GM23338 (cell line): ENCODE measurements around the gene OPRD1. TPM values are rescaled to one million over a fixed set of nuclear protein-coding genes. Genes with fewer than 3 reads are reported as not detected.

Experiments used
- ATAC-seq: fragments of 200-7000 bp; cut with Tn5 transposase; 3 replicates; pipeline ENCODE4 v1.9.1; 2020
- DNase-seq: peaks from one replicate; pipeline ENCODE4 v3.0.0-alpha.2; 2015; ENCODE audit warnings: low spot score
- H2AFZ ChIP-seq: fragments of 200-600 bp; sonication (generic); 2 replicates; pipeline ENCODE4 v1.8.0; 2016; ENCODE audit warnings: antibody characterized with exemption, mild to moderate bottlenecking, moderate library complexity
- H3F3A ChIP-seq: fragments of 200-600 bp; sonication (generic); replicated peaks from 2 replicates; pipeline ENCODE4 v1.8.0; 2017; ENCODE audit warnings: antibody characterized with exemption, mixed run types, low read depth
- H3K27ac ChIP-seq: fragments of 200-600 bp; sonication (generic); 2 replicates; pipeline ENCODE4 v1.6.1; 2016; ENCODE audit warnings: low read depth
- H3K27me3 ChIP-seq: fragments of 200-600 bp; sonication (generic); 2 replicates; pipeline ENCODE4 v1.8.0; 2016; ENCODE audit warnings: mild to moderate bottlenecking, mixed run types, moderate library complexity; ENCODE audit not compliant: insufficient read depth
- H3K36me3 ChIP-seq: fragments of 200-600 bp; sonication (generic); 2 replicates; pipeline ENCODE4 v1.8.0; 2016; ENCODE audit warnings: mild to moderate bottlenecking; ENCODE audit not compliant: insufficient read depth
- H3K4me1 ChIP-seq: fragments of 200-600 bp; sonication (generic); 2 replicates; pipeline ENCODE4 v1.8.0; 2016; ENCODE audit warnings: mild to moderate bottlenecking, moderate library complexity; ENCODE audit not compliant: insufficient read depth
- H3K4me2 ChIP-seq: fragments of 200-600 bp; sonication (generic); 2 replicates; pipeline ENCODE4 v1.7.1; 2017; ENCODE audit warnings: mixed run types
- H3K4me3 ChIP-seq: fragments of 200-600 bp; sonication (generic); 2 replicates; pipeline ENCODE4 v1.6.1; 2016; ENCODE audit warnings: mixed run types
- H3K79me2 ChIP-seq: fragments of 200-600 bp; sonication (generic); replicated peaks from 2 replicates; pipeline ENCODE4 v1.8.0; 2017; ENCODE audit warnings: mild to moderate bottlenecking; ENCODE audit not compliant: insufficient read depth
- H3K9me2 ChIP-seq: fragments of 200-600 bp; sonication (generic); 2 replicates; pipeline ENCODE4 v1.8.0; 2017; ENCODE audit not compliant: insufficient read depth
- H4K20me1 ChIP-seq: fragments of 200-600 bp; sonication (generic); replicated peaks from 2 replicates; pipeline ENCODE4 v1.8.0; 2017; ENCODE audit warnings: mild to moderate bottlenecking; ENCODE audit not compliant: insufficient read depth
- H3K27ac Mint-ChIP-seq: 2 replicates; pipeline ENCODE4 v1.8.0; 2020; ENCODE audit warnings: inconsistent platforms, mild to moderate bottlenecking, moderate library complexity, mixed read lengths
- H3K27me3 Mint-ChIP-seq: 3 replicates; pipeline ENCODE4 v1.8.0; 2022; ENCODE audit warnings: low read depth, mild to moderate bottlenecking, moderate library complexity, mixed read lengths, inconsistent platforms; ENCODE audit not compliant: insufficient read depth, poor library complexity
- H3K36me3 Mint-ChIP-seq: 3 replicates; pipeline ENCODE4 v1.8.0; 2021; ENCODE audit warnings: low read depth, mild to moderate bottlenecking, inconsistent platforms, moderate library complexity, mixed read lengths
- H3K4me1 Mint-ChIP-seq: 3 replicates; pipeline ENCODE4 v1.8.0; 2020; ENCODE audit warnings: mild to moderate bottlenecking, inconsistent platforms, mixed read lengths
- H3K4me3 Mint-ChIP-seq: 3 replicates; pipeline ENCODE4 v1.8.0; 2021; ENCODE audit warnings: moderate library complexity, mild to moderate bottlenecking, inconsistent platforms, mixed read lengths
- H3K9me3 Mint-ChIP-seq: 3 replicates; pipeline ENCODE4 v1.8.0; 2020; ENCODE audit warnings: moderate library complexity, mild to moderate bottlenecking, inconsistent platforms, mixed read lengths
- CREB1 ChIP-seq: fragments of 250-450 bp; sonication (Bioruptor Pico); IDR thresholded peaks from 2 replicates; pipeline ENCODE4 v1.5.0; 2020; ENCODE audit warnings: low read depth, mild to moderate bottlenecking, moderate library complexity
- EZH2 ChIP-seq: fragments of 200-600 bp; sonication (generic); IDR thresholded peaks from one replicate; pipeline ENCODE4 v1.8.0; 2017; ENCODE audit warnings: antibody characterized with exemption, mild to moderate bottlenecking, low read depth; ENCODE audit not compliant: unreplicated experiment
- EZH2phosphoT487 ChIP-seq: fragments of 200-600 bp; sonication (generic); IDR thresholded peaks from one replicate; pipeline ENCODE4 v1.8.1; 2018; ENCODE audit warnings: antibody characterized with exemption; ENCODE audit not compliant: unreplicated experiment
- NANOG ChIP-seq: IDR thresholded peaks from 2 replicates; pipeline ENCODE4 v1.6.1; 2016; ENCODE audit warnings: antibody characterized with exemption, borderline replicate concordance
- POLR2AphosphoS5 ChIP-seq: IDR thresholded peaks from 2 replicates; pipeline ENCODE4 v1.6.1; 2016; ENCODE audit warnings: antibody characterized with exemption, low read depth
- STAT1 ChIP-seq: IDR thresholded peaks from one replicate; pipeline ENCODE4 v1.6.1; 2016; ENCODE audit warnings: antibody characterized with exemption; ENCODE audit not compliant: unreplicated experiment
- ZNF114 ChIP-seq: fragments of 250-450 bp; sonication (Bioruptor Pico); IDR thresholded peaks from 2 replicates; pipeline ENCODE4 v1.5.0; 2020; ENCODE audit warnings: mild to moderate bottlenecking, moderate library complexity
- polyA plus RNA-seq: library from polyadenylated mRNA; unstranded; fragments of >200 nt; fragmentation: Nextera tagmentation; extraction: Ambion mirVana; gene quantifications from 2 replicates; pipeline ENCODE4 v1.2.1, GENCODE V29; 2016
- total RNA-seq: library from RNA; depleted of rRNA; stranded (reverse); fragments of >200 nt; shearing (Covaris generic); gene quantifications from 2 replicates; pipeline ENCODE4 v1.2.3, GENCODE V29; 2014
- TF ChIP-seq, protein P1 (sequence below): fragments of 250-450 bp; sonication (Bioruptor Pico); IDR thresholded peaks from 2 replicates; pipeline ENCODE4 v1.5.0; 2020; ENCODE audit warnings: mild to moderate bottlenecking, moderate library complexity
- TF ChIP-seq, protein P2 (sequence below): IDR thresholded peaks from one replicate; pipeline ENCODE4 v1.6.1; 2018; ENCODE audit warnings: antibody characterized with exemption; ENCODE audit not compliant: unreplicated experiment
- TF ChIP-seq, protein P3 (sequence below): IDR thresholded peaks from 2 replicates; pipeline ENCODE4 v1.6.1; 2016; ENCODE audit warnings: antibody characterized with exemption

OPRD1 gene
- total and polyA plus RNA-seq, 2 experiments from 2014 or later = 0.55 to 2.3 TPM

DNA sequence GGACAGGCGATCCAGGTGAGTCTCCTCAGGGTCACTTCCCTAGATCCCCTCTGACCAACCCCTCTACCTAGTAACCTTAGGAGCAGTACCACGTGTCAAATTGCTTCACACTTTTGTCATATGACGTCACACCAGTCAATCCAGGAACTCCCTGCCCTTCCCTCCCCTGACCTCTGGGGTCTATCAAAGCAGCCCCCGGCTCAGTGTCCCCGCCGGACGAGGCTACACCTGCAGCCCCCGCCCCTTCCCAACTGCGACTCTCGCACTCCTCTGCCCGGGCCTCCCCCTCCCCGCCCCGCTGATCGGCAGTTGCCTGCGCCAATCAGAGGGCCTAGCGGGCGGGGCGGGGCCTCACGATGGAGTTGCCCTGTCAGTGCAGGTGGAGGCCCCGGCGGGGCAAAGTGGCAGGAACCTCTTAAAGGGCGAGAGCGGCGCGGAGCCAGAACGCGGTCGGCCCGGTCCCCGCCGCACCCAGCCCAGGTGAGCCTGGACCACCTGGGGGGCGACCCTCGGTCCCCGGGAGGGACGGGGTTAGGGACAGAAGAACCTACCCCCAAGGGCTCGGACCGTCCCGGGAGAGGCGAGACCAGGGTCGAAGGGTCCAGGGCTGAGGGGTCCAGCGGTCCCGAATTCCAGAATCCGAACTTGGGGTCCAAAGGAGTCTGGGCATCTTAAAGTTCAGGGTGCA, 74.9 kb downstream of the OPRD1 start:
- no peaks in the 10 kb centered on the region for H4K20me1 ChIP-seq
- Mint-ChIP-seq H3K36me3 (no peaks in the 10 kb centered on the region), H3K4me1 (peaks cover 44% of the 10 kb centered on the region), H3K4me3 (peak overlapping the region; percentile 79), H3K9me3 (no peaks in the 10 kb centered on the region; the same call in 2 of the 3 replicates), H3K27me3 (peaks cover 38% of the 10 kb centered on the region), H3K27ac (no peak overlapping the region)
- peak; percentile 62 for ATAC-seq
- no peaks in the 10 kb centered on the region for H3K79me2 ChIP-seq
- H3K9me2 ChIP-seq = no peaks in the 10 kb centered on the region
- H3K36me3 ChIP-seq = no peaks in the 10 kb centered on the region
- H3K4me1 ChIP-seq = peaks cover 34% of the 10 kb centered on the region
- peak; percentile 20; the same call in 1 of the 2 replicates for TF ChIP-seq POLR2AphosphoS5
- peak; percentile 95 for TF ChIP-seq CREB1 (CRISPR knock-in tag)
- TF ChIP-seq, protein P1, sequence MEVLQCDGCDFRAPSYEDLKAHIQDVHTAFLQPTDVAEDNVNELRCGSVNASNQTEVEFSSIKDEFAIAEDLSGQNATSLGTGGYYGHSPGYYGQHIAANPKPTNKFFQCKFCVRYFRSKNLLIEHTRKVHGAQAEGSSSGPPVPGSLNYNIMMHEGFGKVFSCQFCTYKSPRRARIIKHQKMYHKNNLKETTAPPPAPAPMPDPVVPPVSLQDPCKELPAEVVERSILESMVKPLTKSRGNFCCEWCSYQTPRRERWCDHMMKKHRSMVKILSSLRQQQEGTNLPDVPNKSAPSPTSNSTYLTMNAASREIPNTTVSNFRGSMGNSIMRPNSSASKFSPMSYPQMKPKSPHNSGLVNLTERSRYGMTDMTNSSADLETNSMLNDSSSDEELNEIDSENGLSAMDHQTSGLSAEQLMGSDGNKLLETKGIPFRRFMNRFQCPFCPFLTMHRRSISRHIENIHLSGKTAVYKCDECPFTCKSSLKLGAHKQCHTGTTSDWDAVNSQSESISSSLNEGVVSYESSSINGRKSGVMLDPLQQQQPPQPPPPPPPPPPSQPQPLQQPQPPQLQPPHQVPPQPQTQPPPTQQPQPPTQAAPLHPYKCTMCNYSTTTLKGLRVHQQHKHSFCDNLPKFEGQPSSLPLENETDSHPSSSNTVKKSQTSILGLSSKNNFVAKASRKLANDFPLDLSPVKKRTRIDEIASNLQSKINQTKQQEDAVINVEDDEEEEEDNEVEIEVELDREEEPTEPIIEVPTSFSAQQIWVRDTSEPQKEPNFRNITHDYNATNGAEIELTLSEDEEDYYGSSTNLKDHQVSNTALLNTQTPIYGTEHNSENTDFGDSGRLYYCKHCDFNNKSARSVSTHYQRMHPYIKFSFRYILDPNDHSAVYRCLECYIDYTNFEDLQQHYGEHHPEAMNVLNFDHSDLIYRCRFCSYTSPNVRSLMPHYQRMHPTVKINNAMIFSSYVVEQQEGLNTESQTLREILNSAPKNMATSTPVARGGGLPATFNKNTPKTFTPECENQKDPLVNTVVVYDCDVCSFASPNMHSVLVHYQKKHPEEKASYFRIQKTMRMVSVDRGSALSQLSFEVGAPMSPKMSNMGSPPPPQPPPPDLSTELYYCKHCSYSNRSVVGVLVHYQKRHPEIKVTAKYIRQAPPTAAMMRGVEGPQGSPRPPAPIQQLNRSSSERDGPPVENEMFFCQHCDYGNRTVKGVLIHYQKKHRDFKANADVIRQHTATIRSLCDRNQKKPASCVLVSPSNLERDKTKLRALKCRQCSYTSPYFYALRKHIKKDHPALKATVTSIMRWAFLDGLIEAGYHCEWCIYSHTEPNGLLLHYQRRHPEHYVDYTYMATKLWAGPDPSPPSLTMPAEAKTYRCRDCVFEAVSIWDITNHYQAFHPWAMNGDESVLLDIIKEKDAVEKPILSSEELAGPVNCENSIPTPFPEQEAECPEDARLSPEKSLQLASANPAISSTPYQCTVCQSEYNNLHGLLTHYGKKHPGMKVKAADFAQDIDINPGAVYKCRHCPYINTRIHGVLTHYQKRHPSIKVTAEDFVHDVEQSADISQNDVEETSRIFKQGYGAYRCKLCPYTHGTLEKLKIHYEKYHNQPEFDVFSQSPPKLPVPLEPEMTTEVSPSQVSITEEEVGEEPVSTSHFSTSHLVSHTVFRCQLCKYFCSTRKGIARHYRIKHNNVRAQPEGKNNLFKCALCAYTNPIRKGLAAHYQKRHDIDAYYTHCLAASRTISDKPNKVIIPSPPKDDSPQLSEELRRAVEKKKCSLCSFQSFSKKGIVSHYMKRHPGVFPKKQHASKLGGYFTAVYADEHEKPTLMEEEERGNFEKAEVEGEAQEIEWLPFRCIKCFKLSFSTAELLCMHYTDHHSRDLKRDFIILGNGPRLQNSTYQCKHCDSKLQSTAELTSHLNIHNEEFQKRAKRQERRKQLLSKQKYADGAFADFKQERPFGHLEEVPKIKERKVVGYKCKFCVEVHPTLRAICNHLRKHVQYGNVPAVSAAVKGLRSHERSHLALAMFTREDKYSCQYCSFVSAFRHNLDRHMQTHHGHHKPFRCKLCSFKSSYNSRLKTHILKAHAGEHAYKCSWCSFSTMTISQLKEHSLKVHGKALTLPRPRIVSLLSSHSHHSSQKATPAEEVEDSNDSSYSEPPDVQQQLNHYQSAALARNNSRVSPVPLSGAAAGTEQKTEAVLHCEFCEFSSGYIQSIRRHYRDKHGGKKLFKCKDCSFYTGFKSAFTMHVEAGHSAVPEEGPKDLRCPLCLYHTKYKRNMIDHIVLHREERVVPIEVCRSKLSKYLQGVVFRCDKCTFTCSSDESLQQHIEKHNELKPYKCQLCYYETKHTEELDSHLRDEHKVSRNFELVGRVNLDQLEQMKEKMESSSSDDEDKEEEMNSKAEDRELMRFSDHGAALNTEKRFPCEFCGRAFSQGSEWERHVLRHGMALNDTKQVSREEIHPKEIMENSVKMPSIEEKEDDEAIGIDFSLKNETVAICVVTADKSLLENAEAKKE (CRISPR knock-in tag) = no peak
- TF ChIP-seq EZH2 = no peak
- peak overlapping the region; percentile 81 for H3K4me2 ChIP-seq
- DNase-seq = peak; percentile 96
- H3K27me3 ChIP-seq = peaks cover 16% of the 10 kb centered on the region; the same call in 1 of the 2 replicates
- H3K4me3 ChIP-seq = peak overlapping the region; percentile 95
- peaks cover 11% of the 10 kb centered on the region for H3F3A ChIP-seq
- peak overlapping the region; percentile 92 for H2AFZ ChIP-seq
- H3K27ac ChIP-seq = no peak overlapping the region

DNA sequence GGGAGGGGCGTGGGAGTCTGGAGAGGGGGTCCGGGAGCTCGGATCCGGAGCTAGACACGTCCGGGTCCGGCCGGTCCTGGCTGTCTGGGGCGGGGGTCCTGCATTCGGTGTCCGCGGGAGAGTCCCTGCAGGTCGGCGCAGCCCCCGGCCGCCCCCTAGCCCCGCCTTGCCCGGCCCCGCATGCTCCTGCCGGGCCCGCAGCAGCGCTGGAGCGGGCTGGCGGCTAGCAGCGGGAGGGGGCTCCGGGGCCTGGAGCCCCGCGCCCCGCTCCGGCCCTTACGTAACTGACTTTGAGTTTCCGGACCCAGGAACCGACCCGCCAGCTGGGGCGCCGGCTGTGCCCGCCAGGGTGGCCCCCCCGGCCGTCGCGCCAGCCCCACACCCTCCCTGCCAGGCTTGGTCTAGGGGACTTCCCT, 75.5 kb downstream of the OPRD1 start:
- H4K20me1 ChIP-seq = no peaks in the 10 kb centered on the region
- no peaks in the 10 kb centered on the region for H3K36me3 ChIP-seq
- Mint-ChIP-seq H3K9me3 (no peaks in the 10 kb centered on the region; the same call in 2 of the 3 replicates), H3K4me3 (peak overlapping the region; percentile 89), H3K27ac (no peak overlapping the region), H3K4me1 (peaks cover 38% of the 10 kb centered on the region), H3K27me3 (peaks cover 35% of the 10 kb centered on the region), H3K36me3 (no peaks in the 10 kb centered on the region)
- H3K79me2 ChIP-seq = no peaks in the 10 kb centered on the region
- no peak overlapping the region for H3K27ac ChIP-seq
- no peaks in the 10 kb centered on the region for H3K9me2 ChIP-seq
- H3F3A ChIP-seq = peaks cover 11% of the 10 kb centered on the region
- peaks cover 34% of the 10 kb centered on the region for H3K4me1 ChIP-seq
- peak overlapping the region; percentile 95 for H3K4me3 ChIP-seq
- peak overlapping the region; percentile 92 for H2AFZ ChIP-seq
- peak overlapping the region; percentile 81 for H3K4me2 ChIP-seq
- DNase-seq = peak; percentile 41
- peak; percentile 21 for ATAC-seq
- H3K27me3 ChIP-seq = peaks cover 16% of the 10 kb centered on the region; the same call in 1 of the 2 replicates
- TF ChIP-seq POLR2AphosphoS5 (no peak), STAT1 (no peak), NANOG (no peak), EZH2 (no peak), ZNF114 (no peak), EZH2phosphoT487 (no peak)
- TF ChIP-seq, protein P2, sequence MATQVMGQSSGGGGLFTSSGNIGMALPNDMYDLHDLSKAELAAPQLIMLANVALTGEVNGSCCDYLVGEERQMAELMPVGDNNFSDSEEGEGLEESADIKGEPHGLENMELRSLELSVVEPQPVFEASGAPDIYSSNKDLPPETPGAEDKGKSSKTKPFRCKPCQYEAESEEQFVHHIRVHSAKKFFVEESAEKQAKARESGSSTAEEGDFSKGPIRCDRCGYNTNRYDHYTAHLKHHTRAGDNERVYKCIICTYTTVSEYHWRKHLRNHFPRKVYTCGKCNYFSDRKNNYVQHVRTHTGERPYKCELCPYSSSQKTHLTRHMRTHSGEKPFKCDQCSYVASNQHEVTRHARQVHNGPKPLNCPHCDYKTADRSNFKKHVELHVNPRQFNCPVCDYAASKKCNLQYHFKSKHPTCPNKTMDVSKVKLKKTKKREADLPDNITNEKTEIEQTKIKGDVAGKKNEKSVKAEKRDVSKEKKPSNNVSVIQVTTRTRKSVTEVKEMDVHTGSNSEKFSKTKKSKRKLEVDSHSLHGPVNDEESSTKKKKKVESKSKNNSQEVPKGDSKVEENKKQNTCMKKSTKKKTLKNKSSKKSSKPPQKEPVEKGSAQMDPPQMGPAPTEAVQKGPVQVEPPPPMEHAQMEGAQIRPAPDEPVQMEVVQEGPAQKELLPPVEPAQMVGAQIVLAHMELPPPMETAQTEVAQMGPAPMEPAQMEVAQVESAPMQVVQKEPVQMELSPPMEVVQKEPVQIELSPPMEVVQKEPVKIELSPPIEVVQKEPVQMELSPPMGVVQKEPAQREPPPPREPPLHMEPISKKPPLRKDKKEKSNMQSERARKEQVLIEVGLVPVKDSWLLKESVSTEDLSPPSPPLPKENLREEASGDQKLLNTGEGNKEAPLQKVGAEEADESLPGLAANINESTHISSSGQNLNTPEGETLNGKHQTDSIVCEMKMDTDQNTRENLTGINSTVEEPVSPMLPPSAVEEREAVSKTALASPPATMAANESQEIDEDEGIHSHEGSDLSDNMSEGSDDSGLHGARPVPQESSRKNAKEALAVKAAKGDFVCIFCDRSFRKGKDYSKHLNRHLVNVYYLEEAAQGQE = no peak
- TF ChIP-seq, protein P3, sequence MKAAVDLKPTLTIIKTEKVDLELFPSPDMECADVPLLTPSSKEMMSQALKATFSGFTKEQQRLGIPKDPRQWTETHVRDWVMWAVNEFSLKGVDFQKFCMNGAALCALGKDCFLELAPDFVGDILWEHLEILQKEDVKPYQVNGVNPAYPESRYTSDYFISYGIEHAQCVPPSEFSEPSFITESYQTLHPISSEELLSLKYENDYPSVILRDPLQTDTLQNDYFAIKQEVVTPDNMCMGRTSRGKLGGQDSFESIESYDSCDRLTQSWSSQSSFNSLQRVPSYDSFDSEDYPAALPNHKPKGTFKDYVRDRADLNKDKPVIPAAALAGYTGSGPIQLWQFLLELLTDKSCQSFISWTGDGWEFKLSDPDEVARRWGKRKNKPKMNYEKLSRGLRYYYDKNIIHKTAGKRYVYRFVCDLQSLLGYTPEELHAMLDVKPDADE = no peak
